ENCODE results near the gene PTGDR. TPM values are rescaled to one million over a fixed set of nuclear protein-coding genes. Genes with fewer than 3 reads are reported as not detected.

Gene PTGDR
- total RNA-seq, 1 experiment from 2014 or later, result not detected

- H4K20me1 ChIP-seq (ENCODE audit: insufficient read depth), result no peaks in the 10 kb centered on the region
- H3K79me2 ChIP-seq (ENCODE audit: insufficient read depth, low read length), result no peaks in the 10 kb centered on the region
- intact Hi-C loops (cut with micrococcal nuclease), result no loop called here
- H3K9ac ChIP-seq (ENCODE audit: low read length), result no peak overlapping the region
- RAD21 ChIA-PET (ENCODE audit: low non-redundant PET in 1 of 2, low total read pairs in 2 of 2, uncharacterized antibody in 2 of 2, unreplicated experiment in 2 of 2), result no interaction called here
- no peaks in the 10 kb centered on the region for H3K9me2 ChIP-seq (ENCODE audit: insufficient read depth)
- DNase-seq (ENCODE audit: low read depth, low spot score) (no peak), ATAC-seq (no peak)
- CTCF ChIA-PET, result no interaction called here
- no TSS peak for BruUV-seq (replicated peaks)
- H3K27ac ChIP-seq (ENCODE audit: low read depth, low read length), result no peak overlapping the region
- no peak overlapping the region for H3K4me2 ChIP-seq (ENCODE audit: low read length)
- no peaks in the 10 kb centered on the region for H3K4me1 ChIP-seq (ENCODE audit: control insufficient read depth in 1 of 2, insufficient read depth in 2 of 2, low read length in 2 of 2)
- H3K9me3 ChIP-seq (ENCODE audit: control insufficient read depth in 1 of 2, insufficient read depth in 1 of 2, low read depth in 1 of 2, low read length in 2 of 2), result no peaks in the 10 kb centered on the region
- TF ChIP-seq RAD21 (IDR thresholded peaks at IDR 0.05; ENCODE audit: low read depth), result no peak
- TF ChIP-seq REST (IDR thresholded peaks at IDR 0.05; ENCODE audit: low read depth), result no peak
- no peak for TF ChIP-seq CEBPB (IDR thresholded peaks at IDR 0.05; ENCODE audit: low read depth)
- no peak overlapping the region for H3K4me3 ChIP-seq (replicated peaks in 1 of 2; ENCODE audit: low read depth in 1 of 2, low read length in 2 of 2)
- no peaks in the 10 kb centered on the region for H3K36me3 ChIP-seq (ENCODE audit: control insufficient read depth in 1 of 2, insufficient read depth in 2 of 2, low read length in 2 of 2)
- POLR2A ChIA-PET, result no interaction called here
- no peak overlapping the region for H2AFZ ChIP-seq (ENCODE audit: low read depth, low read length, poor library complexity, severe bottlenecking)
- no peaks in the 10 kb centered on the region for H3K27me3 ChIP-seq (ENCODE audit: insufficient read depth, low read length)
These were observed 58.1 kb downstream of the PTGDR start for GRCh38 chr14:52325630-52326029.

Other genes with a start within 250 kb of the PTGDR start
- 0.84 TPM for gene NID2, start 198.6 kb upstream of the PTGDR start, total RNA-seq (2021; ENCODE audit: unreplicated experiment)
- 0.57 TPM for gene PTGER2, start 46.6 kb downstream of the PTGDR start, total RNA-seq (2021; ENCODE audit: unreplicated experiment)

All from HCT116 (cell line).